HG03097 (cell line): Measurements from ENCODE around the gene FAM222B.
A peak's percentile ranks its signal among the peaks of the same experiment; 100 is the strongest.
"Not testable (repeated sequence)": the region's sequence is repeated elsewhere in the genome, so short reads cannot be mapped to it uniquely, and the experiment has no call there.

ENCODE experiments used
- ATAC-seq: cut with Tn5 transposase; IDR thresholded peaks from one replicate; pipeline ENCODE4 v1.9.1; 2021; ENCODE audit not compliant: unreplicated experiment, low FRiP score

FAM222B gene

GRCh38 chr17:28783161-28783560, 59.4 kb downstream of the FAM222B start:
- ATAC-seq, result no peak

- ATAC-seq, result not testable (repeated sequence)
Observed at GRCh38 chr17:28779601-28780000, 63.0 kb downstream of the FAM222B start.

GRCh38 chr17:28777178-28777577, 65.4 kb downstream of the FAM222B start:
- no peak for ATAC-seq

- ATAC-seq, result no peak
Observed at GRCh38 chr17:28774206-28774605, 68.4 kb downstream of the FAM222B start.

- ATAC-seq, result no peak
Observed at GRCh38 chr17:28773736-28774135, 68.9 kb downstream of the FAM222B start.

GRCh38 chr17:28765038-28765437, 77.6 kb downstream of the FAM222B start:
- ATAC-seq, result no peak

- ATAC-seq, result no peak
Observed at GRCh38 chr17:28763804-28764266, 78.8 kb downstream of the FAM222B start.

- ATAC-seq, result no peak
Observed at GRCh38 chr17:28763137-28763799, 79.3 kb downstream of the FAM222B start.

GRCh38 chr17:28760601-28761562, 81.7 kb downstream of the FAM222B start:
- no peak for ATAC-seq

GRCh38 chr17:28759256-28759865, 83.2 kb downstream of the FAM222B start:
- ATAC-seq, result no peak

GRCh38 chr17:28758411-28759121, 84.0 kb downstream of the FAM222B start:
- no peak for ATAC-seq

- no peak for ATAC-seq
Observed at GRCh38 chr17:28756049-28756804, 86.4 kb downstream of the FAM222B start.

GRCh38 chr17:28755486-28755885, 87.1 kb downstream of the FAM222B start:
- no peak for ATAC-seq

- no peak for ATAC-seq
Observed at GRCh38 chr17:28751600-28752366, 90.8 kb downstream of the FAM222B start.

GRCh38 chr17:28750178-28751047, 92.2 kb downstream of the FAM222B start:
- ATAC-seq, result peak; percentile 63

GRCh38 chr17:28749516-28750177, 92.9 kb downstream of the FAM222B start:
- ATAC-seq, result no peak

GRCh38 chr17:28748852-28749515, 93.6 kb downstream of the FAM222B start:
- no peak for ATAC-seq
